ENCODE results near the gene VAMP1.
"Not testable (repeated sequence)": the region's sequence is repeated elsewhere in the genome, so short reads cannot be mapped to it uniquely, and the experiment has no call there.

The VAMP1 gene, protein sequence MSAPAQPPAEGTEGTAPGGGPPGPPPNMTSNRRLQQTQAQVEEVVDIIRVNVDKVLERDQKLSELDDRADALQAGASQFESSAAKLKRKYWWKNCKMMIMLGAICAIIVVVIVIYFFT

DNA sequence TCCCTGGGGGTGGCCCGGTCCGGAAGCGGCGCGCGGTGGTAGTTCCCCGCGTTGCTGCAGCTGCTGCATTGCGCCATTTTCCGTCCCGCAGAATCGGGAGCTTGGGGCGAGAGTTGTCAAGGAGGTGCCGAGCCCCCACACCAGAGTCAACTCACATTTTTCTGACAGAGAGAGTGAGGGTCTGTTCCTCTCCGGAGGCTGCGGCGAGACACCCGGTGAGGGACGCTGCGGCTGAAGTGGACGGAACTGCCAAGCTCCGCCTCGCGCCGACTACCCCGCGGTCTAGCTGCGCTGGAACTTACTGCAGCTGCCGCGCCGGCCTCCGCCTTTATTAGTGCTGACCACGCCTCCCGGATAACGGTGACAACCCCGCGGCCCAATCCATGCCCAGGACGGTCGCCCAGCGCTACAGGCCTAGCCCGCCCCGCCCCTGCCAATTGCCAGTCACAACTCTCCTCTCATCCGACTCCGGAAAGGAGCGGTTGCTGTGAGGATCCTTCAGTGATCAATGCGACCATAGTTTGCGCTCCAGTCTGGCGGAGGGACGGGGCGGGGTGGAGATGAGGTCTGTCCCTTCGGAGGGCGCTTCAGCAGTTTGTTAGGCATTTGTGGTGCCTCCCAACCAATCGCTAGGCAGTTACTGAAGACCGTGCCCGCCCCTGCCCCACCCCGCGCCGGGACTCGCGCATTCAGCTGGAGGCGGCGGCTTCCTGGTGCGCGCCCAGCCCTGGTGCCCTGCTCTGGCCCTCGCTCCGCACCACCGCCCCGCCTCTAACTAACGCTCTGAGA, at the start of gene VAMP1:
Gene VAMP1, minus strand, starts transcription at position 303 of the 789 bp plus-strand sequence. Its CDS starts 146 bp downstream, at position 157.
- peak; percentile 97 for DNase-seq (ENCODE audit: low spot score)

DNA sequence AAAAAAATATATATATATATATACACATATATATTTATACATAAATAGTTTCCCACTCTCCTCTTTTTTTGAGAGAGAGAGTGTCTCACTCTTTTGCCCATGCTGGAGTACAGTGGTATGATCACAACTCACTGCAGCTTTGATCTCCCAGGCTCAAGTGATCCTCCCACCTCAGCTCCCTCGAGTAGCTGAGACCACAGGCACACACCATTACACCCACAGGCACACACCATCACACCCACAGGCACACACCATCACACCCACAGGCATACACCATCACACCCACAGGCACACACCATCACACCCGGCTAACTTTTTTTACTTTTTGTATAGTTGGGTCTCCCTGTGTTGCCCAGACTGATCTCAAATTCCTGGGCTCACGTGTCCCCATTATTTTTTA, 49.7 kb upstream of the VAMP1 start:
- no peak for DNase-seq (ENCODE audit: low spot score)

DNA sequence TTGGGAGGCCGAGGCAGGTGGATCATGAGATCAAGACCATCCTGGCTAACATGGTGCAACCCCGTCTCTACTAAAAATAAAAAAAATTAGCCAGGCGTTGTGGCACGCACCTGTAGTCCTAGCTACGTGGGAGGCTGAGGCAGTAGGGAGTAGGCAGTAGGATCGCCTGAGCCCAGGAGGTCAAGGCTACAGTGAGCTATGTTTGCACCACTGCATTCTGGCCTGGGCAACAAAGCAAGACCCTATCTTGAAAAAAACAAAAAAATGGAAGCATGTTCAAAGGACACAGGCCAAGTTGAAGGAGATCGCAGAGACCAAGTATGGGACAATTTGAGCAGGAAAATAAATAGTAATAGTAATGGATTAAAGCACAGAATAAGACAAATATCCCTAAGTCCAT, 37.6 kb upstream of the VAMP1 start:
- DNase-seq (ENCODE audit: low spot score), result no peak

DNA sequence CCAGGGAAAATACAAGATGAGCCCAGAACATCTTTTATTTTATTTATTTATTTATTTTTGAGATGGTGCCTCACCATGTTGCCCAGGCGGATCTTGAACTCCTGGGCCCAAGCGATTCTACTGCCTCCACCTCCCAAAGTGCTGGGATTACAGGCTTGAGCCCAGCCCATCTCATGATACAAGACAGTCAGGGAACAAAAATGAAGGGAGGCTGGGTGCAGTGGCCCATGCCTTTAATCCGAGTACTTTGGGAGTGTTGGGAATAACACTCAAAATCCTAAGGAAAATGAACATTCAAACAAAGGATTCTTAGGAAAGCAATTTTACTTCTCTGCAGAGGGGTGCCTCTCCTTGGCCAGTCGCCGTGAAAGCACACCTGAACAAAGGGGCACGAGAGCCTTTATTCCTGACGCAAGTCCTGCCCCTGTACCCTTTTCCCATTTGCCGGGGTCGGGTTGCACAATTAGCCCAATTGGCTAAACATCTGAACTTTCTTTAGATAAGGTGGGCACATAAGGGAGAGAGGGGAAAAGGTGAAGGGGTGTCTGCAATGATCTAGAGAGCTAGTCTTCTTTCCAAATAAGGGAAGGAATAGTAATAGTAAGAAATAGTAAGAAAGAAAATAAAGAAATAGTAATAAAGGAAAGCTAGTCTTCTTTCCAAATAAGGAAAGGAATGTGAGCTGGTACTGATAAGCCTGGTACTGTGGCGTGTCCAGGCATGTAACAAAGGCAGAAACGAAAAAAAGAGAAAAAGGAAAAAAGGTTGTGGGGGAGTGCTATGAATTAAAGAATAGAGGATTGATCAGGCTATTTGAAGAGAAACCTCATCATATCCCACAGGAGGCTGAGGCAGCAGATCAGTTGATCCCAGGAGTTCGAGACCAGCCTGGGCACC, 36.9 kb upstream of the VAMP1 start:
- no peak for DNase-seq (ENCODE audit: low spot score)

DNA sequence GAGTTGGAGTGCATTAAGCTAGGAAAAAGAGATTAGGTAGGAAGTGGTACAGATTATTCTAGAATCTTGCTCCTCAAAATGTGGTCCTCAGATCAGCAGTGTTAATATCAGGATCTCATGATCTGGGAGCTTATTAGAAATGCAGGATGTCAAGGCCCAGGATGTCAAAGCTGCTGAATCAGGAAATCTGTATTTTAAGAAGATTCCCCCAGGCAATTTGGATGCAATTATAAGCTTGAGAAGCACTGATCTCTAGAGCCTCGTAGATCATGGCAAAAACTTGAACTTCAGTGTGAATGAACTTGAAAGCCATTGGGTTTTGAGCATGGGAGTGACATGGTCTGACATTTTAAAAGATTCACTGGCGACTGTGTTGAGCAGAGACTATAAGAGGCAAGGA, 30.0 kb upstream of the VAMP1 start:
- DNase-seq (ENCODE audit: low spot score), result no peak

DNA sequence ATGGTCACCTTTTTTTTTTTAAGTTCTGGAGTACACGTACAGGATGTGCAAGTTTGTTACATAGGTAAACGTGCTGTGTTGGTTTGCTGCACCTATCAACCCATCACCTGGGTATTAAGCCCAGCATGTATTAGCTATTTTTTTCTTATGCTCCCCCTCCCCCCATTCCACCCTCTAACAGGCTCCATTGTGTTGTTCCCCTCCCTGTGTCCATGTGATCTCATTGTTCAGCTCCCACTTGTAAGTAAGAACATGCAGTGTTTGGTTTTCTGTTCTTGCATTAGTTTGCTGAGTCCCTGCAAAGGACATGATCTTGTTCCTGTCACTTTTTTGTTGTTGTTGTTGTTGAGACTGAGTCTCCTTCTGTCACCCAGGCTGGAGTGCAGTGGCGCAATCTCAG, 26.8 kb upstream of the VAMP1 start:
- not testable (repeated sequence) for DNase-seq (ENCODE audit: low spot score)

DNA sequence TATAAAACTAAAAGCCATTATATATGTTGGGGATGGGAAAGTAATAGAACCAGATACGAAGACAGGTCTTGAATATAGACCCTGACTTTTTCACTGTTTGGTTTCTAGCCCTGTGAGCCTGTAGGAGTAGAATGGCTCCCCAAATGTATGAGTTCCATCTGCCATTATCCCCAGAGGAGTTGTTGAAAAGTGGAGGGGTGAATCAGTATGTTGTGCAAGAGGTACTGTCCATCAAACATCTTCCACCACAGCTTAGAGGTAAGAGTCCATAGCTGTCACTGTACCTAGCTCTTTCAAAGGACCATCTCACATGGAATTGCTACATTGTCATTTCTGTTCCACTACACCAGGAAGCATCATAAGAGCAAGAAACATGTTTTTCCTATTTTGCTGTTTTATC, 24.5 kb upstream of the VAMP1 start:
- no peak for DNase-seq (ENCODE audit: low spot score)

DNA sequence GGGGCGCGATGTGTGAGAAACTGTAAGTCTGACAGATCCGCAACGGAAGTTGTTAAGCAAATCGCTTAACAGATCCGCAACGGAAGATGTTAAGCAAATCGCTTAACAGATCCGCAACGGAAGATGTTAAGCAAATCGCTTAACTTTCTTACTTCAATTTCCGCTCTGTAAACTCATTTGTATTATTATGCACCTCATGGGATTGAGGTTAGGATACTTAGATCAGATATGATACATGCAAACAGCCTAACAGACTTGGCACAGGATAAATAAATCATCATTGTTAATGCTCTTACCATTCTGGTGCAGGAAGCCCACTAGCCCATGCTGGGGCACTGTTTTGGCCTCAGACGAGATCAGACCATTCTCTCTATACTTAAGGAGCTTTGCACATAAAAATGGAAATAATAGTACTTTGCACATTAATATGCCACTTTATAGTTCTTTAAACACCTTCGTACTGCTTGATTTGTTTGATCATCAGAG, 23.8 kb upstream of the VAMP1 start:
- no peak for DNase-seq (ENCODE audit: low spot score)

DNA sequence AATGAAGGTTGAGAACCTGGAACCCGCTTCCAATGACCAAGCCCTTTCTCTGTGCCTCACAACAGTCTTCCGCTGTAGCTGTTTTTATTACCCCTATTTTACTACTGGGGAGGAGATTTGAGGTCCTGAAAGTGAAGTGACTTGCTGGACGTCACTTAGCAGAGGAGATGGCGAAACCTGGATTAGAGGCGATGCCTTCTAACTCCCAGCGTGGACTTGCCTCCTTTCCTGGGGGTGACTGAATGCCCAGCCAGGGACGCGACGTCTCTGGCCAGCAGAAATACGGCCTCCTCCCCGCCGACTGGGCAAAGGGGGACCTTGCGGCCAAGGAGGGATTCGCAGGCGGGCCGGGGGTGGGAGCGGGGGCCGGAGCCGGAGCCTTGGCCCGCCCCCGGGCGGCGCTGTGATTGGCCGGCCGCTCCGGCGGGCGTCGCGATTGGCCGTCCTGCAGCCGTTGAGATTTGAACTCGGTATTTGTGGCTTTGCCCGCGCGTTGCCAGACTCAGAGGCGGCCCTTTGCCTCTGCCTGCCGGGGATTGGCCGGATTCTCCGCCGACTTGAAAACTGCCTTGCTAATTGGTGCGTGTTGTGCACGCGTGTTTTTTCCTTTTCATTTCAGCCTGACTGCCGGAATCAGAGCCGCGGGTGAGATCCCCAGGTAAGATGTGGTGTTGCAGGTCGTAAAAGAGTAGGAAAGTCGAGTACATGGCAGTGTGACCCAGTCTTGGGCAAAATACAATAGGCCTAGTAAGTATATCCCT, 23.2 kb upstream of the VAMP1 start, which contains the start of gene NCAPD2:
Gene NCAPD2, plus strand, starts transcription at position 606 of the 761 bp plus-strand sequence. CDS start 997 bp downstream, outside the sequence.
- DNase-seq (ENCODE audit: low spot score), result peak; percentile 99

DNA sequence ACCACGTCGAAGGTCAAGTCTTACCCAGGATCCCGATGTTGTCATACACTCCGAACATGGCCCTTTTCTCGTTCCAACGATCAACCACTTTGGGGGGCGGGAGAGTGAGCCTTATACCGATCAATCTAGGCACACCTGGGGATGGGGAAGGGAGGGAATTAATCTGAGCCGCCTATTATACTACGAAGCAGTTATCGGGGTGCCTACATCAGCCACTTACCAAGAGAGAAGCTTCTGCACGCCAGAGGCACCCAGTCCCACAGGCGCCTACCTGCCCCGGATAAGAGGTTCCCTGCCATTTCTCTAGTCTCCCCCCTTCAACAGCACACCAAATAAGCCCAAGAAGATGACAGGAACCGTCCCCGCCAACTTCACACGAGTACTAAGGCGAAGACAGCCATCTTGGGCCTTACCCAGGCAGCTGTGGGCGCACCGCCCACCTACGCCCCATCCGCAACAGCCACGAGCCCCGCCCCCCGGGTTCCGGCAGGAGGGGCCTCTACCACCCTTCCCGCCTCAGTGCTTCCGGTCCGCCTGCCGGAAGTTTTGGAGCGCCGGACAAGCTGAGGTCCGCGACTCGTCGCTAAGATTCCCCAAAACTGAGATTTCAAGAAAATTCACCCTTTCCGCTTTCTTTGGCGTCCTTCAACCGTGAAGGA, 22.5 kb upstream of the VAMP1 start, which contains the start of gene MRPL51:
Gene MRPL51, minus strand, starts transcription at position 425 of the 659 bp plus-strand sequence. Its CDS starts 126 bp downstream, at position 299.
- peak; percentile 96 for DNase-seq (ENCODE audit: low spot score)

DNA sequence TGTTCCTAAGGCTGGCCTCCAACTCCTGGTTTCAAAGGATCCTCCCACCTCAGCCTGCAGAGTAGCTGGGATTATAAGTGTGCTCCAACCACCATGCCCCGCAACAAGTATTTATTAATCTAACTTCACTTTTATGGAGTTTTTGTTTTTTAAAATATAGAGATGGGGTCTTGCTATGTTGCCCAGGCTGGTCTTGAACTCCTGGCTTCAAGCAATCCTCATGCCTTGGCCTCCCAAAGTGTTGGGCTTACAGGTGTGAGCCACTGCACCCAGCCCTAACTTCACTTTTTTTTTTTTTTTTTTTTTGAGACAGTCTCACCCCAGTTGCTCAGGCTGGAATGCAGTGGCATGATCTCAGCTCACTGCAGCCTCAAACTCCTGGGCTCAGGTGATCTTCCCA, 20.2 kb upstream of the VAMP1 start:
- DNase-seq (ENCODE audit: low spot score), result not testable (repeated sequence)

DNA sequence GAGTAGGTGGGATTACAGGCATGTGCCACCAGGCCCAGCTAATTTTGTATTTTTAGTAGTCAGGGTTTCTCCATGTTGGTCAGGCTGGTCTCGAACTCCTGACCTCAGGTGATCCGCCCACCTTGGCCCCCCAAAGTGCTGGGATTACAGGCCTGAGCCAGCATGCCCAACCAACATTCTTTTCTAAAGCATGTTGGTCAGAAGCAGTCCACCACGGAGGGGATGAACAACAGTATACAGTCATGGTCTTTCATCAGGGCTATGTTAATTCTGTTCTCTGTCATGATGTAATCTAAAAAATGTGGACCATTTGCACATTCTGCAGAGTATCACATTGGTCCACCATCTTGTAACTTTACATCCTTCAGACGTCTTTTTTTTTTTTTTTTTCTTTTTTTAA, 19.0 kb upstream of the VAMP1 start:
- DNase-seq (ENCODE audit: low spot score), result no peak

DNA sequence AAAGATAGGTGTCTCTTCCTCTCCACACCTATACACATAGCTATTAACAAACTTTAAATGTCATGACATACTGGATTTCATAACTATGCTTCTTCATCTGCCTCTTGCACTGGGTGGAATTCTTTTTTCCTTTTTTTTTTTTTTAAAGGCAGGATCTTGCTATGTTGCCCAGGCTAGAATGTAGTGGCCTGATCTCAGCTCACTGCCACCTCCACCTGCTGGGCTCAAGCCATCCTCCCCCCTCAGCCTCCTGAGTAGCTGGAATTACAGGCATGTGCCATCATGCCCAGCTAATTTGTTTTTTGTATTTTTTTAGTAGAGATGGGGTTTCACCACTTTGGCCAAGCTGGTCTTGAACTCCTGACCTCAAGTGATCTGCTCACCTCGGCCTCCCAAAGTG, 17.8 kb upstream of the VAMP1 start:
- no peak for DNase-seq (ENCODE audit: low spot score)

DNA sequence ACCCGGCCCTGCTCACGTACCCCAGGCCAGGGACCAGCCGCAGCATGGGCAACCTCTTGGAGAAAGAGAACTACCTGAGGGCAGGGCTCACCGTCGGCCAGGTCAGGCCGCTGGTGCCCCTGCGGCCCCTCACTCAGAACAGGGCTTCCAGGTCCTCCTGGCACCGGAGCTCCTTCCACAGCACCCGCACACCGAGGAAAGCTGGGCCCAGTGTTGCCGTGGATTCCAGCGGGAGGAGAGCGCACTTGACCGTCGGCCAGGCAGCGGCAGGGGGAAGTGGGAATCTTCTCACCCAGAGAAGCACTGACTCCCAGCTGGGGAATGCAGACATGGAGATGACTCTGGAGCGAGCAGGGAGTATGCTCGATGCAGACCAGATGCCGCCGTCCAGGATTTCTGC, 7.9 kb upstream of the VAMP1 start:
- DNase-seq (ENCODE audit: low spot score), result peak; percentile 90

DNA sequence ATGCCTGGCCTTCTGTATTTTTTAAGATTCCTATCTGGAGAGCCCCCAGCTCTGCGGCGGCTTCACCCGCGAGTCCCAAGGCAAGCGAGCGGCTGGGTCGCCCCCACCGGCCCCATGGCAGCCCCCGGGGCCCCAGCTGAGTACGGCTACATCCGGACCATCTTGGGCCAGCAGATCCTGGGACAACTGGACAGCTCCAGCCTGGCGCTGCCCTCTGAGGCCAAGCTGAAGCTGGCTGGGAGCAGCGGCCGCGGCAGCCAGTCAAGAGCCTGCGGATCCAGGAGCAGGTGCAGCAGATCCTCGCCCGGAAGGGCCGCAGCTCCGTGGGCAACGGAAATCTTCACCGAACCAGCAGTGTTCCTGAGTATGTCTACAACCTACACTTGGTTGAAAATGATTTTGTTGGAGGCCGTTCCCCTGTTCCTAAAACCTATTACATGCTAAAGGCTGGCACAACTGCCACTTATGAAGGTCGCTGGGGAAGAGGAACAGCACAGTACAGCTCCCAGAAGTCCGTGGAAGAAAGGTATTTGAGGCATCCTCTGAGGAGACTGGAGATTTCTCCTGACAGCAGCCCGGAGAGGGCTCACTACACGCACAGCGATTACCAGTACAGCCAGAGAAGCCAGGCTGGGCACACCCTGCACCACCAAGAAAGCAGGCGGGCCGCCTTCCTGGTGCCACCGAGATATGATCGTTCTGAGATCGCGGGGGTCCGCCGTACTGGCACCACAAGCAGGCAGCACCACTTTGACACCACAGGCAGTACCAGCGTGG, 7.3 kb upstream of the VAMP1 start:
- DNase-seq (ENCODE audit: low spot score), result not testable (repeated sequence)

DNA sequence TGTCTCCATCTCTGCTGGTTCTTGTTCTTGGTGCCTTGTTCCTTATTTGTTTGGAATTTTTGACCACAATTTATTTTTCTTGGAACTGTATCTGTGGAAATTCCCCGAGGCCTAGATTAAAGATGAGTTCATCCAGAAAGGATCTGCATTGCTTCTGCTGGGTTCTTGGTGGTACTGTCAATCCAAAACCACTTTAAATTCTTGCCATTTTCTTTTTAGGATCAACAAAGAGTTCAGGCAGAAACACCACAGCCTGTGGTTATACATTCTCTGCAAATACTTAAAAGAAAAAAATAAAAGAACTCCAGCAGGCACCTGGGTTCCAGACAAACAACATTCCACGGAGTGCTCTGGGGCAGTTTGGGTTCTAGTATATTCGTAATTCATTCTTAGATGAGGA, 6.0 kb upstream of the VAMP1 start:
- peak; percentile 63 for DNase-seq (ENCODE audit: low spot score)

DNA sequence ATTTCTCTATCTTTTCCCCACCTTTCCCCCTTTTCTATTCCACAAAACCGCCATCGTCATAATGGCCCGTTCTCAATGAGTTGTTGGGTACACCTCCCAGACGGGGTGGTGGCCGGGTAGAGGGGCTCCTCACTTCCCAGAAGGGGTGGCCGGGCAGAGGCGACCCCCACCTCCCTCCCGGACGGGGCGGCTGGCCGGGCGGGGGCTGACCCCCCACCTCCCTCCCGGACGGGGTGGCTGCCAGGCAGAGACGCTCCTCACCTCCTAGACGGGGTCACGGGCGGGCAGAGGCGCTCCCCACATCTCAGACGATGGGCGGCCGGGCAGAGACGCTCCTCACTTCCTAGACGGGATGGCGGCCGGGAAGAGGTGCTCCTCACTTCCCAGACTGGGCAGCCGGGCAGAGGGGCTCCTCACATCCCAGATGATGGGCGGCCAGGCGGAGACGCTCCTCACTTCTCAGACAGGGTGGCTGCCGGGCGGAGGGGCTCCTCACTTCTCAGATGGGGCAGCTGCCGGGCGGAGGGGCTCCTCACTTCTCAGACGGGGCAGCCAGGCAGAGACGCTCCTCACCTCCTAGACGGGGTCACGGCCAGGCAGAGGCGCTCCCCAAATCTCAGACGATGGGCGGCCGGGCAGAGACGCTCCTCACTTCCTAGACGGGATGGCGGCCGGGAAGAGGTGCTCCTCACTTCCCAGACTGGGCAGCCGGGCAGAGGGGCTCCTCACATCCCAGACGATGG, 4.9 kb upstream of the VAMP1 start:
- DNase-seq (ENCODE audit: low spot score), result not testable (repeated sequence)

DNA sequence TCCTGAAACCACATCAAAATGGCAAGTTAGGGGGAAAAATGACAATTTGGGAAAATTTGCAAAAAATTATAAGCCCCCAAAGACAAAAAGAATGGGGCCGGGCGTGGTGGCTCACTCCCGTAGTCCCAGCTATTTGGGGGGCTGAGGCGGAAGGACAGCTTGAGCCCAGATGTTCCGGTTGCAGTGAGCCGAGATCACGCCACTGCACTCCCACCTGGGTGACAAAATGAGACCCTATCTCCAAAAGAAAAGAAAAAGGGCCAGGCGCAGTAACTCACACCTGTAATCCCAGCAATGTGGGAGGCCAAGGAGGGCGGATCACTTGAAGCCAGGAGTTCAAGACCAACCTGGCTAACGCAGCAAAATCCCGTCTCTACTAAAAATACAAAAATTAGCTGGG, 2.0 kb upstream of the VAMP1 start:
- no peak for DNase-seq (ENCODE audit: low spot score)

DNA sequence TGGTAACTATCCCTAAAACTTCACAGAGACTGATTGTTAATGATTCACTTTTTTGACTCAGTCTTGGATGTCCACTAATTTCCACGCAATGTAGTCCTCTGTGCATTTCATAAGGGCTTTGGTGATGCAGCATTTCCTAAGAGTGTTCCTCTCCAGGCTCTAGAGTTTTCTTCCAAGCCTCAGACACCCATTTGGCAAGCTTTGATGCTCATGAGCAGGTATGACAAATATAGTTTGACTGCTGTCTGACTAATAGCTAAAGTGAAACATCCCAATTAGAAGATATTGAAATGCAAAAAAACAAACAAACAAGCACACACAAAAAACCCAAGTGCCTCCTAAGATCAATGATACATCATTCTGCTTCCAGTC, 1.5 kb upstream of the VAMP1 start:
- DNase-seq (ENCODE audit: low spot score), result peak; percentile 45

All from GM03348 (cell line).